HG03520 (cell line): ENCODE measurements around the gene SLC16A2.
"Not testable (repeated sequence)": the region's sequence is repeated elsewhere in the genome, so short reads cannot be mapped to it uniquely, and the experiment has no call there.

Experiments
- ATAC-seq: cut with Tn5 transposase; IDR thresholded peaks from one replicate; pipeline ENCODE4 v1.9.1; 2021; ENCODE audit warnings: mild to moderate bottlenecking, moderate library complexity; ENCODE audit not compliant: unreplicated experiment

Gene SLC16A2

GRCh38 chrX:74445099-74445498, 23.8 kb downstream of the SLC16A2 start:
- ATAC-seq: no peak

- ATAC-seq: no peak
Observed at GRCh38 chrX:74446876-74447275, 25.6 kb downstream of the SLC16A2 start.

- no peak for ATAC-seq
Observed at GRCh38 chrX:74448669-74449068, 27.4 kb downstream of the SLC16A2 start.

- ATAC-seq: no peak
Observed at GRCh38 chrX:74449322-74449936, 28.1 kb downstream of the SLC16A2 start.

- no peak for ATAC-seq
Observed at GRCh38 chrX:74449937-74450330, 28.6 kb downstream of the SLC16A2 start.

- no peak for ATAC-seq
Observed at GRCh38 chrX:74450803-74451449, 29.6 kb downstream of the SLC16A2 start.

- ATAC-seq: no peak
Observed at GRCh38 chrX:74451450-74452198, 30.3 kb downstream of the SLC16A2 start.

GRCh38 chrX:74452199-74452481, 30.8 kb downstream of the SLC16A2 start:
- no peak for ATAC-seq

- no peak for ATAC-seq
Observed at GRCh38 chrX:74453178-74453577, 31.9 kb downstream of the SLC16A2 start.

- not testable (repeated sequence) for ATAC-seq
Observed at GRCh38 chrX:74454233-74454632, 32.9 kb downstream of the SLC16A2 start.

- ATAC-seq: no peak
Observed at GRCh38 chrX:74458736-74459135, 37.4 kb downstream of the SLC16A2 start.

GRCh38 chrX:74461384-74461783, 40.1 kb downstream of the SLC16A2 start:
- no peak for ATAC-seq

GRCh38 chrX:74464722-74465121, 43.4 kb downstream of the SLC16A2 start:
- no peak for ATAC-seq

- ATAC-seq: no peak
Observed at GRCh38 chrX:74465424-74465823, 44.1 kb downstream of the SLC16A2 start.

- ATAC-seq: no peak
Observed at GRCh38 chrX:74467656-74468055, 46.4 kb downstream of the SLC16A2 start.

- ATAC-seq: not testable (repeated sequence)
Observed at GRCh38 chrX:74473116-74473515, 51.8 kb downstream of the SLC16A2 start.

- no peak for ATAC-seq
Observed at GRCh38 chrX:74490247-74490646, 69.0 kb downstream of the SLC16A2 start.

- no peak for ATAC-seq
Observed at GRCh38 chrX:74492720-74493201, 71.5 kb downstream of the SLC16A2 start.

GRCh38 chrX:74493806-74494205, 72.5 kb downstream of the SLC16A2 start:
- no peak for ATAC-seq

- ATAC-seq: no peak
Observed at GRCh38 chrX:74498924-74499323, 77.6 kb downstream of the SLC16A2 start.

GRCh38 chrX:74500067-74500466, 78.8 kb downstream of the SLC16A2 start:
- ATAC-seq: no peak

GRCh38 chrX:74500555-74500954, 79.3 kb downstream of the SLC16A2 start:
- ATAC-seq: no peak
